ENCODE data around the gene CCT3. TPM values are rescaled to one million over a fixed set of nuclear protein-coding genes. Genes with fewer than 3 reads are reported as not detected.

CCT3 gene
- total RNA-seq, 1 experiment from 2014 or later: 340 TPM

DNA sequence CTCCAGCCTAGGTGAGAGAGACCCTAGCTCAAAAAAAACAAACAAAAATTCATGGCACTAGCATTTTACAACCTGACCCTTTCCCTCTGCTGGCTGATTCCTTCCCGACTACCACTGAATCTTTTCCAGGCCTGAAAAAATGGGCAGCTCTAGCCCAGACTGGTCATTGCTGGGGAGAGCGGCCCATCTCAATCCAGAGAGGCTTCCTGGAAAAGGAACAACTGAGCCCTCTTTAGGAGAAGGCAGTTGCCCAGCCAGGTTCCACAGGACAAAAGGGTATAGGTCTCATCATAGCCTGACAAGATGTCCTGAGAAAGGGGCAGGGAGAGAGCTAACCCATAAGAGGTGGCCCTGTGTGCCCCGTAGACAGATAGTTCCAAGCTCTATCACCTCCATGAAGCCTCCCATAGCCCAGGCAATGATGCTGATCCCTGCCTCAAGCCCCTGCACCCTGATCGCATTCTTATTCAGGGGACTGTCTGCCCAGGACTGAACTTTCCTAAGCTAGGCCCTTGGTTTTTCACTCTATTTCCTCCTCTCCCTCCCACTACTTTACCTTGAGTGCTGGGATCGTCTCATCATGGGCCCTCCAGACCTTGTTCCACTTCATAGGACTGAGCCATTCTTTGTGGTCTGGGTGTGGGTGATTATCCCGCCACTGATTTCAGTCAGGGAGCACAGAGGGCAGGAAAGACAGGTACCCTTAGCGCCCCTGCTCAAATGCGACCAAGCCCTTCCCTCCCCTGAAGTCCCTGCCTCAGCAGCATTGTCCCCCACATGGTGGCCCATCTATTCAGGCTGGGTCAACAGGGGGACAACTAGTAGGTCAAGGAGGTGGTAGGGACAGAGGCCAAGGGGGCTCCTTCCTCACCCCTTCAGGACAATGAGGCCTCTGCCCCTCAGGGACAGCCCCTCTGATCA lies 49.1 kb upstream of the CCT3 start:
- no peaks in the 10 kb centered on the region for H3K4me1 ChIP-seq
- TF ChIP-seq, protein P1, sequence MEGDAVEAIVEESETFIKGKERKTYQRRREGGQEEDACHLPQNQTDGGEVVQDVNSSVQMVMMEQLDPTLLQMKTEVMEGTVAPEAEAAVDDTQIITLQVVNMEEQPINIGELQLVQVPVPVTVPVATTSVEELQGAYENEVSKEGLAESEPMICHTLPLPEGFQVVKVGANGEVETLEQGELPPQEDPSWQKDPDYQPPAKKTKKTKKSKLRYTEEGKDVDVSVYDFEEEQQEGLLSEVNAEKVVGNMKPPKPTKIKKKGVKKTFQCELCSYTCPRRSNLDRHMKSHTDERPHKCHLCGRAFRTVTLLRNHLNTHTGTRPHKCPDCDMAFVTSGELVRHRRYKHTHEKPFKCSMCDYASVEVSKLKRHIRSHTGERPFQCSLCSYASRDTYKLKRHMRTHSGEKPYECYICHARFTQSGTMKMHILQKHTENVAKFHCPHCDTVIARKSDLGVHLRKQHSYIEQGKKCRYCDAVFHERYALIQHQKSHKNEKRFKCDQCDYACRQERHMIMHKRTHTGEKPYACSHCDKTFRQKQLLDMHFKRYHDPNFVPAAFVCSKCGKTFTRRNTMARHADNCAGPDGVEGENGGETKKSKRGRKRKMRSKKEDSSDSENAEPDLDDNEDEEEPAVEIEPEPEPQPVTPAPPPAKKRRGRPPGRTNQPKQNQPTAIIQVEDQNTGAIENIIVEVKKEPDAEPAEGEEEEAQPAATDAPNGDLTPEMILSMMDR (IDR thresholded peaks at IDR 0.05; ENCODE audit: insufficient read depth in 1 of 2, low read depth in 1 of 2, low read length in 1 of 2, severe bottlenecking in 1 of 2, unreplicated experiment in 1 of 2): no peak
- no peaks in the 10 kb centered on the region for H3K36me3 ChIP-seq (ENCODE audit: control insufficient read depth, insufficient read depth, low read length)
- ChIA-PET POLR2A (interaction anchor here (1.0 to 1.2 kb wide), 2 partner anchors 16 to 59 kb away, joined by 3 to 6 read pairs; no protein-coding TSS in a partner anchor), CTCF (interaction anchor here (0.5 to 5.5 kb wide), 7 partner anchors 9 to 70 kb away, joined by 3 to 163 read pairs (median 28); no protein-coding TSS in a partner anchor)
- DNase-seq: no peak
- intact Hi-C loops (cut with micrococcal nuclease; ENCODE audit: unreplicated experiment): loop anchor here (10.0 kb wide), 1 partner anchor 218 kb away; the partner anchor contains the start of gene GPATCH4
- H3K4me3 ChIP-seq (ENCODE audit: low read depth, low read length): no peak overlapping the region
- H3K27ac Mint-ChIP-seq (ENCODE audit: unreplicated experiment): no peak overlapping the region
- H3K4me1 Mint-ChIP-seq (ENCODE audit: low read depth, unreplicated experiment): no peaks in the 10 kb centered on the region
- BruUV-seq (replicated peaks): no TSS peak
- no peak overlapping the region for H3K4me3 Mint-ChIP-seq (ENCODE audit: unreplicated experiment)
- H3K9me3 Mint-ChIP-seq (ENCODE audit: unreplicated experiment): no peaks in the 10 kb centered on the region
- no peaks in the 10 kb centered on the region for H3K27me3 ChIP-seq (replicated peaks; ENCODE audit: control insufficient read depth, insufficient read depth, low read length)
- no peaks in the 10 kb centered on the region for H3K27me3 Mint-ChIP-seq (ENCODE audit: insufficient read depth, unreplicated experiment)
- no peaks in the 10 kb centered on the region for H3K9me3 ChIP-seq
- no peaks in the 10 kb centered on the region for H3K36me3 Mint-ChIP-seq (ENCODE audit: insufficient read depth, unreplicated experiment)

DNA sequence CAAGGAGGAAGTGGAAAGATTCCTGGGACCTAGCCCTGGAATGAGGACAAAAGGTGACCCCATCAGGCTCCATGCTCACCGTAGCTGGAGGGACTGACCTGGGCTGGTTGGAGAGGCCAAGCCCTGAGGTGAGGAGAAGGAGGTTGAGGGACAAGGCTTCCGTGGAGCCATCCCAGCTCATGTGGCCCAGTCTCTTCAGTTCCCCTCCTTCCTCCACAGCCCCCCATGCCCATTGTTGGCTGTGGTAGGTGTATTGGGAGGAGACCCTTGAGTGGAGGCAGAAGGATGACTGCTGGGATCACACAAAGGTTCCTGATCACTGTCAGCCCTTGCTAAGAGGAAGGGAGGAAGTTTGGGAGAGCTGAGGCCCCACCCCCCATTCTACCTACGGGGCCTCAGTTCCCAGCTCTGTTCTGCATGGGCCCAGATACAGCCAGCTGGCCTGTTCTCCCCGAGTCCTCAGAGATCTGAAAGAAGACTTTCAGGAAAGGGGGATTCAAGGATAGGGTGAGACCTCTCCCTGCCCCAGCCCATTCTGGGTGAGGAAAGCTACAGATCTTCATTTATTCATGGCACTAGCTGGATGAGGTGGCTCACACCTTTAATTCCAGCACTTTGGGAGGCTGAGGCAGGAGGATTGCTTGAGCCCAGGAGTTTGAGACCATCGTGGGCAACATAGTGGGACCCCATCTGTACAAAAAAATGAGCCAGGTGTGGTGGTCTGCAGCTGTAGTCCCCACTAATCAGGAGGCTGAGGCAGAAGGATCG lies 48.2 kb upstream of the CCT3 start:
- H3K4me3 ChIP-seq (ENCODE audit: low read depth, low read length): no peak overlapping the region
- no peaks in the 10 kb centered on the region for H3K4me1 Mint-ChIP-seq (ENCODE audit: low read depth, unreplicated experiment)
- H3K9me3 ChIP-seq: no peaks in the 10 kb centered on the region
- TF ChIP-seq, protein P1 (IDR thresholded peaks at IDR 0.05; ENCODE audit: insufficient read depth in 1 of 2, low read depth in 1 of 2, low read length in 1 of 2, severe bottlenecking in 1 of 2, unreplicated experiment in 1 of 2): no peak
- intact Hi-C loops (cut with micrococcal nuclease; ENCODE audit: unreplicated experiment): loop anchor here (10.0 kb wide), 1 partner anchor 218 kb away; the partner anchor contains the start of gene GPATCH4
- ChIA-PET CTCF (interaction anchor here (0.6 to 5.5 kb wide), 45 partner anchors 8 to 504 kb away, joined by 3 to 163 read pairs (median 5); partner anchors contain the start of genes GPATCH4 and SMG5), POLR2A (interaction anchor here (0.6 to 1.2 kb wide), 5 partner anchors 15 to 117 kb away, joined by 3 to 6 read pairs (median 3); no protein-coding TSS in a partner anchor)
- no peaks in the 10 kb centered on the region for H3K36me3 ChIP-seq (ENCODE audit: control insufficient read depth, insufficient read depth, low read length)
- H3K27me3 ChIP-seq (replicated peaks; ENCODE audit: control insufficient read depth, insufficient read depth, low read length): no peaks in the 10 kb centered on the region
- no peak overlapping the region for H3K27ac Mint-ChIP-seq (ENCODE audit: unreplicated experiment)
- H3K9me3 Mint-ChIP-seq (ENCODE audit: unreplicated experiment): no peaks in the 10 kb centered on the region
- no peak overlapping the region for H3K4me3 Mint-ChIP-seq (ENCODE audit: unreplicated experiment)
- BruUV-seq (replicated peaks): no TSS peak
- H3K4me1 ChIP-seq: no peaks in the 10 kb centered on the region
- no peaks in the 10 kb centered on the region for H3K27me3 Mint-ChIP-seq (ENCODE audit: insufficient read depth, unreplicated experiment)
- no peak for DNase-seq
- H3K36me3 Mint-ChIP-seq (ENCODE audit: insufficient read depth, unreplicated experiment): no peaks in the 10 kb centered on the region

All from Caco-2 (cell line).